PC-3 (cell line): Measurements from ENCODE around the gene MT1A. TPM values are rescaled to one million over a fixed set of nuclear protein-coding genes. Genes with fewer than 3 reads are reported as not detected.

ENCODE experiments used
- ATAC-seq: fragments of 200-7000 bp; cut with Tn5 transposase; 2 replicates; pipeline ENCODE4 v1.9.1; 2020; ENCODE audit warnings: mild to moderate bottlenecking, moderate library complexity
- BruUV-seq: library from RNA; stranded (reverse); fragments of 400-500 nt; replicated peaks from 2 replicates; lab custom pipeline; 2021; lab: Mats Ljungman, UMichigan
- CTCF ChIA-PET: fragments of 300-600 bp; sonication (Branson Sonifier 250); formaldehyde crosslinking; loops from one replicate; lab custom pipeline; 2022; ENCODE audit warnings: antibody characterized with exemption; lab: Charles Lee
- POLR2A ChIA-PET: fragments of 300-600 bp; sonication (Branson Sonifier 250); formaldehyde crosslinking; loops from one replicate; lab custom pipeline; 2022; ENCODE audit warnings: antibody characterized with exemption; ENCODE audit not compliant: unreplicated experiment; lab: Charles Lee
- DNase-seq: peaks from one replicate; pipeline ENCODE4 v3.0.0-alpha.2; 2015
- H2AFZ ChIP-seq: fragments of 300-600 bp; sonication (generic); 2 replicates; pipeline ENCODE4 v1.6.0; 2016; ENCODE audit warnings: antibody characterized with exemption, low read length
- H3F3A ChIP-seq: fragments of 300-600 bp; sonication (generic); one replicate; pipeline ENCODE4 v1.6.0; 2017; ENCODE audit warnings: antibody characterized with exemption, low read length, control low read depth, mild to moderate bottlenecking; ENCODE audit not compliant: unreplicated experiment
- H3K27ac ChIP-seq: fragments of 300-600 bp; sonication (generic); 2 replicates; pipeline ENCODE4 v1.5.1; 2016; ENCODE audit warnings: mild to moderate bottlenecking, low read length
- H3K27me3 ChIP-seq: fragments of 300-600 bp; sonication (generic); 2 replicates; pipeline ENCODE4 v1.6.1; 2016; ENCODE audit warnings: low read length, mixed read lengths
- H3K36me3 ChIP-seq: fragments of 300-600 bp; sonication (generic); 2 replicates; pipeline ENCODE4 v1.6.1; 2016; ENCODE audit warnings: low read depth, mixed run types, low read length, mixed read lengths
- H3K4me1 ChIP-seq: fragments of 300-600 bp; sonication (generic); 2 replicates; pipeline ENCODE4 v1.5.1; 2016; ENCODE audit warnings: low read length; ENCODE audit not compliant: insufficient read depth
- H3K4me2 ChIP-seq: fragments of 300-600 bp; sonication (generic); 2 replicates; pipeline ENCODE4 v1.6.0; 2016; ENCODE audit warnings: low read length
- H3K4me3 ChIP-seq: fragments of 300-600 bp; sonication (generic); 2 replicates; pipeline ENCODE4 v1.5.1; 2016; ENCODE audit warnings: mild to moderate bottlenecking, low read length, mixed read lengths
- H3K79me2 ChIP-seq: fragments of 300-600 bp; sonication (generic); 2 replicates; pipeline ENCODE4 v1.6.1; 2017; ENCODE audit warnings: low read length, mixed read lengths
- H3K9ac ChIP-seq: fragments of 300-600 bp; sonication (generic); 2 replicates; pipeline ENCODE4 v1.6.0; 2016; ENCODE audit warnings: mild to moderate bottlenecking, low read length
- H3K9me2 ChIP-seq: fragments of 300-600 bp; sonication (generic); replicated peaks from 2 replicates; pipeline ENCODE4 v1.6.1; 2016; ENCODE audit warnings: mixed run types, low read length, mixed read lengths
- H3K9me3 ChIP-seq: fragments of 300-600 bp; sonication (generic); 2 replicates; pipeline ENCODE4 v1.6.1; 2016; ENCODE audit warnings: low read length, mixed read lengths
- H4K20me1 ChIP-seq: fragments of 300-600 bp; sonication (generic); 2 replicates; pipeline ENCODE4 v1.6.1; 2016; ENCODE audit warnings: low read length, mixed read lengths
- EZH2 ChIP-seq: fragments of 300-600 bp; sonication (generic); IDR thresholded peaks from one replicate; pipeline ENCODE4 v1.6.1; 2017; ENCODE audit warnings: antibody characterized with exemption, mild to moderate bottlenecking, low read length; ENCODE audit not compliant: unreplicated experiment
- EZH2phosphoT487 ChIP-seq: fragments of 300-600 bp; sonication (generic); IDR thresholded peaks from 2 replicates; pipeline ENCODE4 v1.6.1; 2018; ENCODE audit warnings: mild to moderate bottlenecking, antibody characterized with exemption, low read length, borderline replicate concordance
- intact Hi-C: fragments of 100-400 bp; cut with micrococcal nuclease; formaldehyde crosslinking; loops from 2 replicates; pipeline ENCODE4 v1.9.0; 2023
- total RNA-seq: library from RNA; depleted of rRNA; stranded (reverse); fragments of >200 nt; gene quantifications from 2 replicates; pipeline ENCODE4 v1.2.3, GENCODE V29; 2014
- TF ChIP-seq, protein P1 (sequence below): fragments of 300-600 bp; sonication (generic); conservative IDR thresholded peaks from 2 replicates; pipeline ENCODE4 v1.5.1; 2017; ENCODE audit warnings: antibody characterized with exemption, low read depth, mild to moderate bottlenecking, low read length

Gene MT1A
- total RNA-seq, 1 experiment from 2014 or later, result not detected

DNA sequence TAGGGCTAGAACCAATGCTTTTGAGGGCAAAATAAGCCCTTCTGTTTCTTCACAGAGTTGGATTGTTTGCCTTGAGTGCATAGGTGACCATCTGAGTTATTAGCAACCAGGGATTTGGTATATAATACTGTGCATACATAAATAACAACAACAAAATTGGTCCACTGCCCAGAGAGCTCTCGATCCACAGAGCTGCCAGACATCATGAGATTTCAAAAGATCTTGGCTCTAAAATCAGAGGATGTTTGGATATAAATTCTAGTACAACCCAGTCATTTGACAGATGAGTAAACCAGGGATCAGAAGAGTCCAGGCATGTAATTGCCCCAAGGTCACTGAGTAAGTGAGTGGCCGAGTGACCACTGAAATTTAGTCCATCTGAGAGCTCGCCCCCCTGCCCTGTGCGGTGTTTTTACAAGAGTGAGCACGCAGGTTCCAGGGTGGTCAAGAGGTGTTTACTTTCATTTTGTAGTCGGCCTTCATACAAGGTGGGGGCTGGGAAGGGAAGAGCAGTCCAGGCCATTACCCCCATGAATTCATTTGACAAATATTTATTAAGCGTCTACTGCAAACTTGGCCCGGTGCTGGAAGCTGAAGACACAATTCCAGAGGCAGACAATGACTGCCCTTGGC is 31.9 kb upstream of the MT1A start:
- ChIA-PET POLR2A (interaction anchor here (1.0 kb wide), 1 partner anchor 73 kb away, joined by 3 read pairs; no protein-coding TSS in a partner anchor), CTCF (interaction anchor here (1.1 to 1.2 kb wide), 2 partner anchors 96 to 183 kb away, joined by 4 to 7 read pairs; no protein-coding TSS in a partner anchor)
- DNase-seq (peak; percentile 85), ATAC-seq (peak; percentile 21)
- no TSS peak for BruUV-seq
- H3K9me2 ChIP-seq, result no peaks in the 10 kb centered on the region
- H3K79me2 ChIP-seq, result peaks cover 16% of the 10 kb centered on the region
- H3F3A ChIP-seq, result peaks cover 14% of the 10 kb centered on the region
- no peaks in the 10 kb centered on the region for H3K9me3 ChIP-seq
- H3K36me3 ChIP-seq, result no peaks in the 10 kb centered on the region
- peak overlapping the region; percentile 82 for H3K27ac ChIP-seq
- peak overlapping the region; percentile 37 for H3K9ac ChIP-seq
- intact Hi-C loops, result loop anchor here (2.0 to 10.0 kb wide), 4 partner anchors 20 to 181 kb away; partner anchors contain the start of genes MT1B, MT1F and MT1X
- H3K4me2 ChIP-seq, result peak overlapping the region; percentile 93
- peak overlapping the region; percentile 27; the same call in 1 of the 2 replicates for H3K4me3 ChIP-seq
- TF ChIP-seq, protein P1, sequence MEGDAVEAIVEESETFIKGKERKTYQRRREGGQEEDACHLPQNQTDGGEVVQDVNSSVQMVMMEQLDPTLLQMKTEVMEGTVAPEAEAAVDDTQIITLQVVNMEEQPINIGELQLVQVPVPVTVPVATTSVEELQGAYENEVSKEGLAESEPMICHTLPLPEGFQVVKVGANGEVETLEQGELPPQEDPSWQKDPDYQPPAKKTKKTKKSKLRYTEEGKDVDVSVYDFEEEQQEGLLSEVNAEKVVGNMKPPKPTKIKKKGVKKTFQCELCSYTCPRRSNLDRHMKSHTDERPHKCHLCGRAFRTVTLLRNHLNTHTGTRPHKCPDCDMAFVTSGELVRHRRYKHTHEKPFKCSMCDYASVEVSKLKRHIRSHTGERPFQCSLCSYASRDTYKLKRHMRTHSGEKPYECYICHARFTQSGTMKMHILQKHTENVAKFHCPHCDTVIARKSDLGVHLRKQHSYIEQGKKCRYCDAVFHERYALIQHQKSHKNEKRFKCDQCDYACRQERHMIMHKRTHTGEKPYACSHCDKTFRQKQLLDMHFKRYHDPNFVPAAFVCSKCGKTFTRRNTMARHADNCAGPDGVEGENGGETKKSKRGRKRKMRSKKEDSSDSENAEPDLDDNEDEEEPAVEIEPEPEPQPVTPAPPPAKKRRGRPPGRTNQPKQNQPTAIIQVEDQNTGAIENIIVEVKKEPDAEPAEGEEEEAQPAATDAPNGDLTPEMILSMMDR, result no peak
- TF ChIP-seq EZH2 (no peak), EZH2phosphoT487 (peak; percentile 40; the same call in 1 of the 2 replicates)
- no peaks in the 10 kb centered on the region for H3K27me3 ChIP-seq
- H4K20me1 ChIP-seq, result no peaks in the 10 kb centered on the region
- no peak overlapping the region for H2AFZ ChIP-seq
- H3K4me1 ChIP-seq, result peaks cover 56% of the 10 kb centered on the region

DNA sequence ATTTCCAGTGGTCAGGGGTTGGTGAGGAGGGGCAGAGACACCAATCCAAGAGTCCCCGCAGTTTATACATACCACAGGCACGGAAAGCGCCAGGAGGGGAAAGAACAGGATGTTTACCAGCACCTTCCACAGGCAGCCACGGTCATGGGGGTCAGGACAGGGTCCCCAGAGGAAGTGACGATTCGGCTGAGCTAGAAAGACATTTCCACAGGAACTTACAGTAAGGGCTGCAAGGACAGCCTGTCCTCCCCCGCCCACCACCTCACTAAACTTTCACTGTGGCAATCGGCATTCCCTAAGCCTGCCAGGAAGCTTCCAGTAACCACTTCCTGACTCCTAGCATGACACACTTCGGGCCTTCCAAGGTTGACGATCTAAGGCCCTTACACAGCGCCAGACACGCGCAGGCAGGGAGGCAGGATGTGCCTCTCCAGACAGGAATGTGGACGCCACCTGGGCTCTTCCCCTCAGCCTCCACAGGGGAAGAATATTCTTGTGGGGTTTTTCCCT is 31.3 kb upstream of the MT1A start:
- Histone ChIP-seq H3K36me3 (no peaks in the 10 kb centered on the region), H3K4me3 (peak overlapping the region; percentile 90; the same call in 1 of the 2 replicates), H4K20me1 (no peaks in the 10 kb centered on the region), H2AFZ (no peak overlapping the region), H3F3A (peaks cover 14% of the 10 kb centered on the region), H3K79me2 (peaks cover 16% of the 10 kb centered on the region), H3K4me1 (peaks cover 60% of the 10 kb centered on the region), H3K27me3 (no peaks in the 10 kb centered on the region), H3K4me2 (peak overlapping the region; percentile 93), H3K9me2 (no peaks in the 10 kb centered on the region), H3K9me3 (no peaks in the 10 kb centered on the region), H3K27ac (peak overlapping the region; percentile 82), H3K9ac (peak overlapping the region; percentile 37)
- DNase-seq, result peak; percentile 95
- intact Hi-C loops, result loop anchor here (2.0 to 10.0 kb wide), 4 partner anchors 20 to 180 kb away; partner anchors contain the start of genes MT1B, MT1F and MT1X
- peak; percentile 52 for ATAC-seq
- no TSS peak for BruUV-seq
- POLR2A ChIA-PET, result interaction anchor here (1.0 kb wide), 1 partner anchor 73 kb away, joined by 3 read pairs; no protein-coding TSS in a partner anchor
- TF ChIP-seq EZH2phosphoT487 (peak; percentile 96), EZH2 (no peak)
- TF ChIP-seq, protein P1, result no peak
- CTCF ChIA-PET, result interaction anchor here (1.1 to 1.2 kb wide), 2 partner anchors 95 to 182 kb away, joined by 4 to 7 read pairs; no protein-coding TSS in a partner anchor
